ENCODE data around the gene RABL6.
"Not testable (repeated sequence)": the region's sequence is repeated elsewhere in the genome, so short reads cannot be mapped to it uniquely, and the experiment has no call there.

RABL6 gene

DNA sequence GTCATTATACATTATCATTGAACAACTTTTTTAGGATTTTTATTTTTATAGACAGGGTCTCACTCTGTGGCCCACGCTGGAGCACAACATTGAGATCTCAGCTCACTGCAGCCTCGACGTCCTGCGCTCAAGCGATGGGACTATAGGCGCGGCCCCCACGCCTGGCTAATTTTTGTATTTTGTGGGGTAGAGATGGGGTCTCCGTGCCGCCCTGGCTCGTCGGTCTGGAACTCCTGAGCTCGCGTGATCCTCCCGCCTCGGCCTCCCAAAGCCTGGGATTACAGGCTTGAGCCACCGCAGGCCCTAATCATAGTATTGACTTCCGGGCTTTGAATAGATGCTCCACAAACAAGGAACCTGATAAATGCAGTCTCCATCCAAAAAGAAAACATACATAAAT, 59.7 kb downstream of the RABL6 start:
- no peak overlapping the region for H3K9ac ChIP-seq (ENCODE audit: low read length)
- no peaks in the 10 kb centered on the region for H3K27me3 ChIP-seq (ENCODE audit: control insufficient read depth, insufficient read depth, low read length)
- peaks cover 46% of the 10 kb centered on the region for H3K9me3 ChIP-seq (ENCODE audit: control insufficient read depth, insufficient read depth, low read depth, low read length)
- peaks cover 23% of the 10 kb centered on the region for H3K36me3 ChIP-seq (ENCODE audit: control insufficient read depth, insufficient read depth, low read length)
- 0 out of 2 replicates have a peak overlapping the region, but pooled peaks have one; percentile 93 for H3K4me3 ChIP-seq (ENCODE audit: low read depth, low read length)
- peaks cover 4% of the 10 kb centered on the region; the same call in 1 of the 2 replicates for H3K4me1 ChIP-seq (ENCODE audit: control insufficient read depth, insufficient read depth, low read length)
- no peak overlapping the region for H3K27ac ChIP-seq (ENCODE audit: low read depth, low read length)

DNA sequence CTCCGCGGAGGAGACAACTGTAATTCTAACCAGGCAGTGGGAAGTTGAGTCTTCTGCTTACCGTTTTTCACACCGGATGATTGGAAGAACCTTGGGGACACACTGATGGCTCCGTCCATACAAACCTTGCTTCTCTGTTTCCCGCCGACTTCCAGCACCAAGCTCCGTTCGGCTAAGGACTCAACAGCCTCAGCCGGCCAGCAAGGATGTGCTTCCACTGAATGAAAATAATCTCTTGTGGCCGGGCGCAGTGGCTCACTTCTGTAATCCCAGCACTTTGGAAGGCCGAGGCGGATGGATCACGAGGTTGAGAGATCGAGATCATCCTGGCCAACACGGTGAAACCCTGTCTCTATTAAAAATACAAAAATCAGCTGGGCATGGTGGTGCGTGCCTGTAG, 60.2 kb downstream of the RABL6 start:
- peaks cover 4% of the 10 kb centered on the region; the same call in 1 of the 2 replicates for H3K4me1 ChIP-seq (ENCODE audit: control insufficient read depth, insufficient read depth, low read length)
- H3K27ac ChIP-seq (ENCODE audit: low read depth, low read length), result no peak overlapping the region
- no peaks in the 10 kb centered on the region for H3K27me3 ChIP-seq (ENCODE audit: control insufficient read depth, insufficient read depth, low read length)
- H3K4me3 ChIP-seq (ENCODE audit: low read depth, low read length), result no peak overlapping the region
- H3K36me3 ChIP-seq (ENCODE audit: control insufficient read depth, insufficient read depth, low read length), result peaks cover 18% of the 10 kb centered on the region
- peaks cover 50% of the 10 kb centered on the region for H3K9me3 ChIP-seq (ENCODE audit: control insufficient read depth, insufficient read depth, low read depth, low read length)
- H3K9ac ChIP-seq (ENCODE audit: low read length), result no peak overlapping the region

DNA sequence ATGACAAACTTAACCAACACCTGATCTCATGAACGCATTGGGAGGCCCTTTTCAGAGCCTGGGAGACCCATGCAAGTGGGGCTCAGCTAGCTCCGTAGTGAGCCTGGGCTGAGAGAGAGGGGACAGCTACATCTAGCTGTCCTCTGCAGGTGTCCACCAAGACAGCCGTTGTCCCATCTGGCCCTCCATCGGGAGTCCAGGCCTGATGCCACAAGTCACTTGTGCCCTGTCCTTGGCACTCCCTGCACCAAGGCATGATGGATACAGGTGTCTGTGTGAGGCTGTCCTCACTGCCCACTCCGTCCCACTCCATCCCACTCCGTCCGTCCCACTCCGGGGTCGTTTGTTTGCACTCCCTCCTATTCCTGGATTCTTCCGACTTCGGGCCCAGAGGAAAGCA, 60.9 kb downstream of the RABL6 start:
- H3K4me3 ChIP-seq (ENCODE audit: low read depth, low read length), result no peak overlapping the region
- H3K36me3 ChIP-seq (ENCODE audit: control insufficient read depth, insufficient read depth, low read length), result peaks cover 11% of the 10 kb centered on the region
- H3K9me3 ChIP-seq (ENCODE audit: control insufficient read depth, insufficient read depth, low read depth, low read length), result peaks cover 57% of the 10 kb centered on the region
- H3K4me1 ChIP-seq (ENCODE audit: control insufficient read depth, insufficient read depth, low read length), result peaks cover 4% of the 10 kb centered on the region; the same call in 1 of the 2 replicates
- H3K27me3 ChIP-seq (ENCODE audit: control insufficient read depth, insufficient read depth, low read length), result no peaks in the 10 kb centered on the region
- no peak overlapping the region for H3K9ac ChIP-seq (ENCODE audit: low read length)
- H3K27ac ChIP-seq (ENCODE audit: low read depth, low read length), result no peak overlapping the region

DNA sequence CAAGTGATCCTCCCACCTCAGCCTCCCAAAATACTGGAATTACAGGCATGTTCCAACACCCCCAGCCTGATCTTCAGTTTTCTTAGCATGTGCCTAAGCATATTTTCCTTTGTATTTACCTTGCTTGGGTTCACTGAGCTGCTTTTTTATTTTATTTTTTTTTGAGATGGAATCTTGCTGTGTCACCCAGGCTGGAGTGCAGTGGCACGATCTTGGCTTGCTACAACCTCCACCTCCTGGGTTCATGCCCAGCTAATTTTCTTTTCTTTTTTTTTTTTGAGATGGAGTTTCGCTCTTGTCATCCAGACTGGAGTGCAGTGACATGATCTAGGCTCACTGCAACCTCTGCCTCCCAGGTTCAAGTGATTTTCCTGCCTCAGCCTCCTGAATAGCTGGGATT, 61.9 kb downstream of the RABL6 start:
- not testable (repeated sequence) for H3K27ac ChIP-seq (ENCODE audit: low read depth, low read length); H3K4me3 ChIP-seq (ENCODE audit: low read depth, low read length); H3K4me1 ChIP-seq (ENCODE audit: control insufficient read depth, insufficient read depth, low read length); H3K27me3 ChIP-seq (ENCODE audit: control insufficient read depth, insufficient read depth, low read length); H3K9ac ChIP-seq (ENCODE audit: low read length); H3K36me3 ChIP-seq (ENCODE audit: control insufficient read depth, insufficient read depth, low read length)
- H3K9me3 ChIP-seq (ENCODE audit: control insufficient read depth, insufficient read depth, low read depth, low read length), result peaks cover 62% of the 10 kb centered on the region

DNA sequence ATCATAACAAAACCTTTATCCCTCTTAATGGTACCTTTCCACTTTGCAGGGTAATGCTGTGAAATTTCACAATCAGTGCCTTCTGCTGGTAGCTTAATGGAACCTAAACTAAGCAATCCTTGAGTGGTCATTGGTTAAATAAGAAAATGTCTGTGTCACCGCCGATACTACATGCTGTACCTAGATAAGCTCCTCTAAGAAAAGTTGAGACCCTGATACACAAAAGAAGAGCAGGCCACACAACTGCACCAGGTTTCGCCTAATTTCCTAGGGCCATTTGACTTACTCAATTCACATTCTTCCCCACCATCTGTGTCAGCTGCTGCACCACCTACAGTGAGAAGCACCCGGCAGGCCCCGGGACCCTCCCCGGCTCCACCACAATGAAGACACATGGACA, 67.4 kb downstream of the RABL6 start:
- peaks cover 40% of the 10 kb centered on the region for H3K9me3 ChIP-seq (ENCODE audit: control insufficient read depth, insufficient read depth, low read depth, low read length)
- no peak overlapping the region for H3K9ac ChIP-seq (ENCODE audit: low read length)
- H3K4me1 ChIP-seq (ENCODE audit: control insufficient read depth, insufficient read depth, low read length), result no peaks in the 10 kb centered on the region
- no peak overlapping the region for H3K4me3 ChIP-seq (ENCODE audit: low read depth, low read length)
- H3K36me3 ChIP-seq (ENCODE audit: control insufficient read depth, insufficient read depth, low read length), result no peaks in the 10 kb centered on the region
- H3K27ac ChIP-seq (ENCODE audit: low read depth, low read length), result no peak overlapping the region
- no peaks in the 10 kb centered on the region for H3K27me3 ChIP-seq (ENCODE audit: control insufficient read depth, insufficient read depth, low read length)

DNA sequence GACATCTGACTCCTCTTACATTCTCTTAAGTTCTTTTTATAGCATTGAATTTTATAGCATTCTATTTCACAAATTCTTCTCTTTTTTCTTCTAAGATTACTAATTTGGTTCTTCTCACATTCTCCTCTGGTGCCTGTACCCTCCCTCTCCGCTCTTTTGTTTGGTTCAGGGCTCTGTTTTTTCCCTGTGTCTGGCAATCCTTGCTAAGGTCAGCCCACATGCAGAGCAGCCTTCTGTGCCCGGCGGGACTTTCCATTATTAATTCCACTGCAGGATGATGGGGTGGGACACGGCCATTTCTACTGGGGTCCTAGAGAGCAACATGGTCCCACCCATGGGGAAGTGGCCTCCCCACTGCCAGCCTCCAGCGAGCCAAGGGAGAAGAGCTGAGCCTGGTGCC, 68.7 kb downstream of the RABL6 start:
- Histone ChIP-seq H3K27me3 (ENCODE audit: control insufficient read depth, insufficient read depth, low read length) (no peaks in the 10 kb centered on the region), H3K4me1 (ENCODE audit: control insufficient read depth, insufficient read depth, low read length) (peaks cover 3% of the 10 kb centered on the region), H3K36me3 (ENCODE audit: control insufficient read depth, insufficient read depth, low read length) (no peaks in the 10 kb centered on the region), H3K9me3 (ENCODE audit: control insufficient read depth, insufficient read depth, low read depth, low read length) (peaks cover 27% of the 10 kb centered on the region), H3K9ac (ENCODE audit: low read length) (no peak overlapping the region), H3K27ac (ENCODE audit: low read depth, low read length) (no peak overlapping the region), H3K4me3 (ENCODE audit: low read depth, low read length) (no peak overlapping the region)

DNA sequence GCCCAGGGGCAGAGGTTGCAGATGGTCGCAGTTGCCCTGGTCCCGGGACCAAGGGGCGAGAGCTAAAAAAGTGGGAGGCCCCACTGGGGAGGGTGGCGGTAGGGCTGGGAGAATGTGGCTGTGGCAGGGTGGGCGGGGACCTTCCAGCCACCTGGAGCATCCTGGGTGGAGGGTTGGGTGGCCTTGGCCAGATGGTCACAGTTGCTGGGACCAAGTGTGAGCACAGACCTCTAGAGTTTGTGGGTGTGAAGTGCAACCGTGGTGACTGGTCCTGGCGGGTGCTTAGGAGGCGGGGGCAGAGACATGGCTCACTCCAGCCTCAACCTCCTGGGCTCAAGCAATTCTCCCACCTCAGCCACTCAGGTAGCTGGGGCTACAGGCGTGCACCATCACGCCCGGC, 72.9 kb downstream of the RABL6 start:
- no peak overlapping the region for H3K27ac ChIP-seq (ENCODE audit: low read depth, low read length)
- H3K4me1 ChIP-seq (ENCODE audit: control insufficient read depth, insufficient read depth, low read length), result peaks cover 15% of the 10 kb centered on the region

DNA sequence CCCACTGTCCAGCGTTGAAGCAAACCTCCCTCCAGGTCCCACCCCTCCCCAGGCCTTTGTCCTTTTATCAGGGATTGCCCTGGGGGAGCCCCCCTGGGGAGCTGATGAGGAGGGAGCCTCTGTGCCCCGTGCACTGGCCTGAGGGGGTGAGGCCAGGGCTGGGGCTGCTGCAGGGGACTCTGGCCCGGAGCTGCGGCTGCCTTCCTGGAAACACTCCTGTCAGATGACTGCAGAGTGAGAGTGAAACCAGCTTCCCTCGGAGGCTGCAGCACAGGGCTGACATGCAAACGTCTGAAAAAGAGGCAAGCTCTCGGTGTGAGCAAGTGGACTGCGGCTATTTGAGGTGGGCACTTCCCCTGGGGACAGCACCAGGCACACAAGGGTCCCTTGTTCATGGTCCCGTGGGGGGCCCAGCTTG, 74.0 kb downstream of the RABL6 start:
- Histone ChIP-seq H3K9ac (ENCODE audit: low read length) (no peak overlapping the region), H3K27ac (ENCODE audit: low read depth, low read length) (no peak overlapping the region), H3K36me3 (ENCODE audit: control insufficient read depth, insufficient read depth, low read length) (no peaks in the 10 kb centered on the region), H3K4me3 (ENCODE audit: low read depth, low read length) (no peak overlapping the region), H3K27me3 (ENCODE audit: control insufficient read depth, insufficient read depth, low read length) (no peaks in the 10 kb centered on the region), H3K9me3 (ENCODE audit: control insufficient read depth, insufficient read depth, low read depth, low read length) (no peaks in the 10 kb centered on the region), H3K4me1 (ENCODE audit: control insufficient read depth, insufficient read depth, low read length) (peaks cover 15% of the 10 kb centered on the region)

More for the DNA sequence above, 72.9 kb downstream of the RABL6 start:
- H3K27me3 ChIP-seq (ENCODE audit: control insufficient read depth, insufficient read depth, low read length), result no peaks in the 10 kb centered on the region
- no peaks in the 10 kb centered on the region for H3K9me3 ChIP-seq (ENCODE audit: control insufficient read depth, insufficient read depth, low read depth, low read length)
- H3K36me3 ChIP-seq (ENCODE audit: control insufficient read depth, insufficient read depth, low read length), result no peaks in the 10 kb centered on the region
- no peak overlapping the region for H3K9ac ChIP-seq (ENCODE audit: low read length)
- no peak overlapping the region for H3K4me3 ChIP-seq (ENCODE audit: low read depth, low read length)

DNA sequence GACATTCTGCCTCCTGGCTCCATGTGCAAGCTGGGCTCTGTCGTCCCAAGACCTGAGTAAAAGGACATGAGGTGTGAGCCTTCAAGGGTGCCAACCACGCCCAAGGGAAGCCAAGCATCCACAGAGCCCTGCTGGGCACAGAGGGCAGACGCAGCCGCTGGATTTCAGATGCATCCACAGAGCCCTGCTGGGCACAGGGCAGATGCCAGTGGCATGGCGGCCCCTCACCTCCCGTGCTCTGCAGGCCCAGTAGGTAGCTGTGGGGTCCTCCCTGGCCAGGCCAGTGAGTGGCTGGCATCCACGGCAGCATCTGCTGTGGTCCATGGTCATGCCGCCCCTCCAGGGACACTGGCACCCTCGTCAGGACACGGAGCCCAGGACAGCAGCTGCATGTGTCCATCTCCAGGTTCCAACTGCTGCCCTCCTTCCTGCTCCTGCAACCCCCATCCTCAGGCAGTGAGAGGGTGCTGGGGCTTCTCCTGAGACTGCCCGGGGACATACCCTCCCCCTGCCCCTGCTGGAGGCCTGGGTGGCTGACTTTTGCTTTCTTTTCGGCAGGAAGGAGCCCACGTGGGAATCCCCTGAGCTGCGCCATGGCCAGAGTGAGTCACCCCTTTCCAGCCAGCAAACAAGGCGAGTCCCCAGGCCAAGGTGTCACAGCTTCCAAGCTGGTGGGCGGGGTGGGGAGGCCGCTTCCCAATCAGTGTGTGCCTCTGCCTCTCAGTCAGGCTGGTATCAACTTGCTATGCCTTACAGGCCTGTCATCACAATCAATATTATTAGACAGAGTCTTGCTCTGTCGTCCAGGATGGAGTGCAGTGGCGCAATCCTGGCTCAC, 74.6 kb downstream of the RABL6 start:
- no peak overlapping the region for H3K27ac ChIP-seq (ENCODE audit: low read depth, low read length)
- no peaks in the 10 kb centered on the region for H3K36me3 ChIP-seq (ENCODE audit: control insufficient read depth, insufficient read depth, low read length)
- H3K4me1 ChIP-seq (ENCODE audit: control insufficient read depth, insufficient read depth, low read length), result peaks cover 17% of the 10 kb centered on the region
- peak overlapping the region; percentile 18 for H3K9ac ChIP-seq (ENCODE audit: low read length)
- H3K4me3 ChIP-seq (ENCODE audit: low read depth, low read length), result no peak overlapping the region
- no peaks in the 10 kb centered on the region for H3K27me3 ChIP-seq (ENCODE audit: control insufficient read depth, insufficient read depth, low read length)
- H3K9me3 ChIP-seq (ENCODE audit: control insufficient read depth, insufficient read depth, low read depth, low read length), result no peaks in the 10 kb centered on the region

DNA sequence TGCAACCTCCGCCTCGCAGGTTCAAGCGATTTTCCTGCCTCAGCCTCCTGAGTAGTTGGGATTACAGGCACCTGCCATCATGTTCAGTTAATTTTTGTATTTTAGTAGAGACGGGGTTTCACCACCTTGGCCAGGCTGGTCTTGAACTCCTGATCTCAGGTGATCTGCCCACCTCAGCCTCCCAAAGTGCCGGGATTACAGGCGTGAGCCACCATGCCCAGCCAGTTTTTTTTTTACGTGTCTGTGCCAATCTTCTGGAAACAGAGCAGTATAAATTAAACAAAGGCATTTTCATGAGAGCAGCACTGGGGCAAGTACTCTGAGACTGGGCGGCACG, 75.2 kb downstream of the RABL6 start:
- not testable (repeated sequence) for H3K9me3 ChIP-seq (ENCODE audit: control insufficient read depth, insufficient read depth, low read depth, low read length); H3K9ac ChIP-seq (ENCODE audit: low read length); H3K27ac ChIP-seq (ENCODE audit: low read depth, low read length); H3K27me3 ChIP-seq (ENCODE audit: control insufficient read depth, insufficient read depth, low read length); H3K36me3 ChIP-seq (ENCODE audit: control insufficient read depth, insufficient read depth, low read length); H3K4me3 ChIP-seq (ENCODE audit: low read depth, low read length)
- peaks cover 17% of the 10 kb centered on the region for H3K4me1 ChIP-seq (ENCODE audit: control insufficient read depth, insufficient read depth, low read length)

DNA sequence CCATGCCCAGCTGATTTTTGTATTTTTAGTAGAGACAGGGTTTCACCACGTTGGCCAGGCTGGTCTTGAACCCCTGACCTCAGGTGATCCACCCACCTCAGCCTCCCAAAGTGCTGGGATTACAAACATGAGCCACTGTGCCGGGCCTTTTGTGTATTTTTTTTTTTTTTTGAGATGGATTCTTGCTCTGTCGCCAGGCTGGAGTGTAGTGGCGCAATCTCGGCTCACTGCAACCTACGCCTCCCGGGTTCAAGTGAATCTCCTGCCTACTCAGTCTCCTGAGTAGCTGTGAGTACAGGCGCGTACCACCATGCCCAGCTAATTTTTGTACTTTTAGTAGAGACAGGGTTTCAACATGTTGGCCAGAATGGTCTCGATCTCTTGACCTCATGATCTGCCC, 75.9 kb downstream of the RABL6 start:
- H3K36me3 ChIP-seq (ENCODE audit: control insufficient read depth, insufficient read depth, low read length); H3K9me3 ChIP-seq (ENCODE audit: control insufficient read depth, insufficient read depth, low read depth, low read length); H3K4me3 ChIP-seq (ENCODE audit: low read depth, low read length); H3K9ac ChIP-seq (ENCODE audit: low read length); H3K27me3 ChIP-seq (ENCODE audit: control insufficient read depth, insufficient read depth, low read length); H3K27ac ChIP-seq (ENCODE audit: low read depth, low read length): not testable (repeated sequence)
- H3K4me1 ChIP-seq (ENCODE audit: control insufficient read depth, insufficient read depth, low read length), result peaks cover 17% of the 10 kb centered on the region
